ENCODE data around the gene MAB21L4.

DNA sequence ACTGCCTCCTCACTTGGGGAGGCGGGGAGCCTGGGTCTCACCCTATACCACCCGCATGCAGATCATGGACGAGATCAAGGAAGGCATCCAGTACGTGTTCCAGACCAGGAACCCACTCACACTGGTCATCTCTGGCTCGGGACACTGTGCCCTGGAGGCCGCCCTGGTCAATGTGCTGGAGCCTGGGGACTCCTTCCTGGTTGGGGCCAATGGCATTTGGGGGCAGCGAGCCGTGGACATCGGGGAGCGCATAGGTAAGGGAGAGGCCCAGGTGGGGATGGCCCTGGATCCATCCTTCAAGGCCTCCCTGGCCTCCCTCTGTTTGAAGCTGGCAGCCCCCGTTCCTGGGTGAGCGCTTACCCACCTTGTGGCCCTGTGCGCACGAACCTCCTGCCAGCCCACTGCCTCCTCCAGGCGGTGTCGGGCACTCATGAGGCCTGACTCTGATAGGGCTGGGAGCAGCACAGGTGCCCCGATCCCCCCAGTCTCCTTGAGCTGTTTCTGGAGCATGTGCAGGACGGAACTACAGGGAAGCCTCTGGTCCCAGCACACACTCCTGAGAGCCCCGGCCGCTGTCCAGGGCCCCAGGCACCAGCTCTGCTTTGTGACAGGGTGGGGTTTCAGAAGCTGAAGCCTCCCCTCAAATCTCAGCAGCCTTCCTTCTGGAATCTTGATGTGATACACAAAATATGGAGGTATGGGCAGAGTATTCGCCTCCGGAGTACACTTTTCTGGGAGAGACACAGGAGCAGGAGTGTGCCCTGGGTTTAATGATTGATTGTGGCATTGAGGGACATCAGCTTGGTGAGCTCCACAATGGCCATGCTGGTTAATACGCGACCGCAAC is 26.6 kb downstream of the MAB21L4 start:
- TF ChIP-seq, protein P1, sequence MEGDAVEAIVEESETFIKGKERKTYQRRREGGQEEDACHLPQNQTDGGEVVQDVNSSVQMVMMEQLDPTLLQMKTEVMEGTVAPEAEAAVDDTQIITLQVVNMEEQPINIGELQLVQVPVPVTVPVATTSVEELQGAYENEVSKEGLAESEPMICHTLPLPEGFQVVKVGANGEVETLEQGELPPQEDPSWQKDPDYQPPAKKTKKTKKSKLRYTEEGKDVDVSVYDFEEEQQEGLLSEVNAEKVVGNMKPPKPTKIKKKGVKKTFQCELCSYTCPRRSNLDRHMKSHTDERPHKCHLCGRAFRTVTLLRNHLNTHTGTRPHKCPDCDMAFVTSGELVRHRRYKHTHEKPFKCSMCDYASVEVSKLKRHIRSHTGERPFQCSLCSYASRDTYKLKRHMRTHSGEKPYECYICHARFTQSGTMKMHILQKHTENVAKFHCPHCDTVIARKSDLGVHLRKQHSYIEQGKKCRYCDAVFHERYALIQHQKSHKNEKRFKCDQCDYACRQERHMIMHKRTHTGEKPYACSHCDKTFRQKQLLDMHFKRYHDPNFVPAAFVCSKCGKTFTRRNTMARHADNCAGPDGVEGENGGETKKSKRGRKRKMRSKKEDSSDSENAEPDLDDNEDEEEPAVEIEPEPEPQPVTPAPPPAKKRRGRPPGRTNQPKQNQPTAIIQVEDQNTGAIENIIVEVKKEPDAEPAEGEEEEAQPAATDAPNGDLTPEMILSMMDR (IDR thresholded peaks at IDR 0.05): no peak
- TF ChIP-seq POLR2A (IDR thresholded peaks at IDR 0.05): no peak
